Esophagus squamous epithelium (tissue), 5 donors: Measurements from ENCODE around the gene PRRC2B. TPM values are rescaled to one million over a fixed set of nuclear protein-coding genes. Genes with fewer than 3 reads are reported as not detected.

ENCODE experiments used
- DNase-seq: peaks from one replicate; lab custom pipeline; 2025; lab: John Stamatoyannopoulos, UW
- H3K27ac ChIP-seq, 4 donors: fragments of 200-600 bp; sonication (generic); one replicate each; pipeline ENCODE4 v1.5.1; 2016 to 2019; ENCODE audit warnings: mild to moderate bottlenecking in 1 of 4
- H3K27me3 ChIP-seq, 4 donors: fragments of 200-600 bp; sonication (generic); 1 replicate in 3 of 4; 2 replicates in 1 of 4; pipeline versions ENCODE4 v1.5.1 to v1.6.0; 2017 to 2021; ENCODE audit warnings: antibody characterized with exemption in 1 of 4
- H3K36me3 ChIP-seq, 3 donors: fragments of 200-600 bp; sonication (generic); one replicate each; pipeline ENCODE4 v1.5.1; 2016 to 2019
- H3K4me1 ChIP-seq, 3 donors: fragments of 200-600 bp; sonication (generic); one replicate each; pipeline ENCODE4 v1.5.1; 2017 to 2019
- H3K4me3 ChIP-seq, 4 donors: fragments of 200-600 bp; sonication (generic); 1 replicate in 3 of 4; 2 replicates in 1 of 4; pipeline ENCODE4 v1.5.1; 2016 to 2019; ENCODE audit warnings: mild to moderate bottlenecking in 2 of 4, moderate library complexity in 1 of 4
- H3K9me3 ChIP-seq, 3 donors: fragments of 200-600 bp; sonication (generic); one replicate each; pipeline ENCODE4 v1.5.1; 2016 to 2019
- CTCF ChIP-seq, 6 experiments: fragments of 450-650 bp in 4 of 6; fragments of 200-600 bp in 2 of 6; sonication (generic) in 2 of 6; IDR thresholded peaks; one replicate each; pipeline ENCODE4 v1.5.1; 2016 to 2019; ENCODE audit warnings: antibody characterized with exemption in 6 of 6, mild to moderate bottlenecking in 4 of 6, moderate library complexity in 4 of 6
- POLR2A ChIP-seq, 4 donors: fragments of 450-650 bp; IDR thresholded peaks; one replicate each; pipeline ENCODE4 v1.6.1; 2017; ENCODE audit warnings: antibody characterized with exemption in 4 of 4, mild to moderate bottlenecking in 4 of 4, moderate library complexity in 3 of 4
- WGBS, 2 donors: methylation state at CpG; one replicate each; pipeline ENCODE4 v1.1.5; 2018; 5-methylcytosine and 5-hydroxymethylcytosine counted together
- intact Hi-C: fragments of 100-400 bp; cut with DNase I; formaldehyde crosslinking; loops from one replicate; pipeline ENCODE4 v1.15.0; 2022
- total RNA-seq, 4 donors: library from RNA; depleted of rRNA; stranded (reverse); fragments of >200 nt; gene quantifications; one replicate each; pipeline ENCODE4 v1.1.0, GENCODE V29; 2016
- donor health status: DM: yes; HTN: yes; CAD: no.

Gene PRRC2B
- total RNA-seq, 4 donors from 2014 or later = 46.6 to 73.8 (median 62.9) TPM

- Histone ChIP-seq H3K4me1 (peaks cover 7 to 23% (median 12%) of the 10 kb centered on the region in 3 donors), H3K4me3 (peak overlapping the region; percentile 63 to 99 (median 90)), H3K9me3 (no peaks in the 10 kb centered on the region), H3K36me3 (peaks cover 13 to 44% (median 24%) of the 10 kb centered on the region in 3 donors), H3K27me3 (no peaks in the 10 kb centered on the region), H3K27ac (peak overlapping the region; percentile 85 to 90 (median 87))
- WGBS, 2 donors = no CpG with 5 or more reads among the region's 29 CpGs
- intact Hi-C loops = no loop called here
- no peak for DNase-seq
- TF ChIP-seq POLR2A (IDR thresholded peaks at IDR 0.05) (no peak), CTCF (IDR thresholded peaks at IDR 0.05) (peak in 1 of 6 experiments; percentile 5)
Measured at GRCh38 chr9:131530546-131530919, 136.6 kb downstream of the PRRC2B start.

GRCh38 chr9:131530920-131531832 lies 137.3 kb downstream of the PRRC2B start, which contains the start of gene UCK1:
Gene UCK1 (minus strand): TSS chr9:131531263. CDS start chr9:131531174, 89 bp downstream.
- no peaks in the 10 kb centered on the region for H3K27me3 ChIP-seq
- peaks cover 13 to 38% (median 24%) of the 10 kb centered on the region in 3 donors for H3K36me3 ChIP-seq
- WGBS, 2 donors = 0% methylated on average over 9 of the region's 103 CpGs; no CpG with 5 or more reads in 1 of the 2 donors
- H3K4me3 ChIP-seq = peak within 1 kb of the TSS; percentile 63 to 99 (median 90)
- H3K9me3 ChIP-seq = no peaks in the 10 kb centered on the region
- DNase-seq = no peak
- H3K27ac ChIP-seq = peak within 1 kb of the TSS; percentile 85 to 90 (median 87)
- intact Hi-C loops = no loop called here
- peaks cover 7 to 23% (median 12%) of the 10 kb centered on the region in 3 donors for H3K4me1 ChIP-seq
- TF ChIP-seq POLR2A (IDR thresholded peaks at IDR 0.05) = peak in 3 of 4 donors; percentile 39 to 54 (median 40)
- TF ChIP-seq CTCF (IDR thresholded peaks at IDR 0.05) = peak in 2 of 6 experiments; percentile 1 to 20

GRCh38 chr9:131534721-131535237 lies 140.9 kb downstream of the PRRC2B start:
- intact Hi-C loops = no loop called here
- no peak overlapping the region for H3K27ac ChIP-seq
- DNase-seq = no peak
- H3K9me3 ChIP-seq = no peaks in the 10 kb centered on the region
- H3K4me3 ChIP-seq = no peak overlapping the region
- TF ChIP-seq POLR2A (IDR thresholded peaks at IDR 0.05) (no peak), CTCF (IDR thresholded peaks at IDR 0.05) (no peak)
- peaks cover 6 to 15% (median 9%) of the 10 kb centered on the region in 3 donors for H3K4me1 ChIP-seq
- H3K36me3 ChIP-seq = peaks cover under 1 to 2% (median 2%) of the 10 kb centered on the region in 3 donors
- 37 to 43% methylated on average over 6 to 8 of the region's 8 CpGs for WGBS, 2 donors
- H3K27me3 ChIP-seq = no peaks in the 10 kb centered on the region

GRCh38 chr9:131537946-131538345 lies 144.1 kb downstream of the PRRC2B start:
- Histone ChIP-seq H3K27ac (no peak overlapping the region), H3K9me3 (peaks cover 0 to 9% (median 7%) of the 10 kb centered on the region in 3 donors), H3K4me3 (no peak overlapping the region), H3K36me3 (no peaks in the 10 kb centered on the region), H3K4me1 (no peaks in the 10 kb centered on the region), H3K27me3 (no peaks in the 10 kb centered on the region)
- 90 to 94% methylated on average over 13 to 16 of the region's 19 CpGs for WGBS, 2 donors
- intact Hi-C loops = no loop called here
- DNase-seq = no peak
- TF ChIP-seq POLR2A (IDR thresholded peaks at IDR 0.05) = no peak
- no peak for TF ChIP-seq CTCF (IDR thresholded peaks at IDR 0.05)
